ENCODE data around the gene LGALS3BP.
"Not testable (repeated sequence)": the region's sequence is repeated elsewhere in the genome, so short reads cannot be mapped to it uniquely, and the experiment has no call there.

LGALS3BP gene

DNA sequence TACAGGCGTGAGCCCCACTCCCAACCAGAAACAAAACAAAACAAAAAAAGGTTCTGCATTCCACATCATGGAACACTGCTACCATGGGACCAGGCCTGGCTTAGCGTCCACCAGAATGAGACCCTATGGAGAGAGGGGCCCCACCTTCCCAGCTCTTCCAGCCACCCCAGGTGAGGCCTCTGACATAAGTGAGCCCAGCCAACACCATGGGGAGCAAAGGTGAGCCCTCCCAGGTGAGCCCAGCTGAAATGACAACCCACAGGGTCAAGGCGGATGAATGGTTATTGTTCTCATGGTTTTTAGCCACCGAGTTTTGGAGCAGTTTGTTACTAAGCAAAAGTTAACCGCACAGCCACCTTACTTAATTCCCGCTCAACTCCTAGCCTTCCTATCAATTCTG, 16.3 kb downstream of the LGALS3BP start:
- Histone ChIP-seq H2AFZ (ENCODE audit: low read depth, low read length) (no peak overlapping the region), H3K9me3 (ENCODE audit: low read length) (no peaks in the 10 kb centered on the region), H3K4me3 (ENCODE audit: low read length) (no peak overlapping the region), H3K27me3 (ENCODE audit: insufficient read depth, low read length) (no peaks in the 10 kb centered on the region), H3K4me1 (ENCODE audit: insufficient read depth, low read length) (peaks cover 4% of the 10 kb centered on the region), H3K36me3 (ENCODE audit: insufficient read depth, low read length) (no peaks in the 10 kb centered on the region)

DNA sequence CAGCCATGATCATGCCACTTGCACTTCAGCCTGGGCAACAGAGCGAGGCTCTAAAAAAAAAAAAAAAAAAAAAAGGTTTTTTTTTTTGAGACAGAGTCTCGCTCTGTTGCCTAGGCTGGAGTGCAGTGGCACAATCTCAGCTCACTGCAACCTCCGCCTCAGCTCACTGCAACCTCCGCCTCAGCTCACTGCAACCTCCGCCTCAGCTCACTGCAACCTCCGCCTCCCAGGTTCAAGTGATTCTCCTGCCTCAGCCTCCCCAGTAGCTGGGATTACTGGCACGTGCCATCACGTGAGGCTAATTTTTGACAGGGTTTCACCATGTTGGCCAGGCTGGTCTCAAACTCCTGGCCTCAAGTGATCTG, 16.8 kb downstream of the LGALS3BP start:
- H3K36me3 ChIP-seq (ENCODE audit: insufficient read depth, low read length); H3K4me3 ChIP-seq (ENCODE audit: low read length); H3K27me3 ChIP-seq (ENCODE audit: insufficient read depth, low read length); H3K4me1 ChIP-seq (ENCODE audit: insufficient read depth, low read length); H2AFZ ChIP-seq (ENCODE audit: low read depth, low read length); H3K9me3 ChIP-seq (ENCODE audit: low read length): not testable (repeated sequence)

DNA sequence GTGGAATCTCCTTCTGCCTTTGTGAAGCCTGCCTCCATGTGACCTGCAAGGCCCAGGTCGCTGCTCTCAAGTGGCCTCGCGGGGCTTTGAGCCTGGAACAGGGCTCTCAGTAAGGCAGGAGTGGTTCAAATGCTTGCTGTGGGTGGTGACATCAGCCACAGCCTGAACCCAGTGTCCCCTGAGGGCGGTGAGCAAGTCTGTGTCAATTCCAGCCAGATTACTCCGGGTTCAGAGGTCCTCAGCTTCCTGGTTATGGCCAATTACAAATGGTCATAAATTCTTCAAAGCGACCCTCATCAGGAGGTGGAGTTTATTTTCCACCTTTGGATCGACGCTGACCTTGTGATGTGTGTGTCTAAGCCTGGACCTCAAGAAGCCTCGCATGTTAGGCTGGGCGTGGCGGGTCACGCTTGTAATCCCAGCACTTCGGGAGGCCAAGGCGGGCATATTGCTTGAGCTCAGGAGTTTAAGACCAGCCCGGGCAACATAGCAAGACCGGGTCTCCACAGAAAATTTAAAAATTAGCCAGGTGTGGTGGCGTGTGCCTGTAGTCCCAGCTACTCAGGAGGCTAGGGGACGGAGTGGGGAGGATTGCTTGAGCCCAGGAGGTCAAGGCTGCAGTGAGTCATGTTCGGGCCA, 17.3 kb downstream of the LGALS3BP start:
- H2AFZ ChIP-seq (ENCODE audit: low read depth, low read length) = no peak overlapping the region
- H3K27me3 ChIP-seq (ENCODE audit: insufficient read depth, low read length) = no peaks in the 10 kb centered on the region
- peaks cover 5% of the 10 kb centered on the region for H3K4me1 ChIP-seq (ENCODE audit: insufficient read depth, low read length)
- H3K9me3 ChIP-seq (ENCODE audit: low read length) = no peaks in the 10 kb centered on the region
- no peaks in the 10 kb centered on the region for H3K36me3 ChIP-seq (ENCODE audit: insufficient read depth, low read length)
- H3K4me3 ChIP-seq (ENCODE audit: low read length) = no peak overlapping the region

DNA sequence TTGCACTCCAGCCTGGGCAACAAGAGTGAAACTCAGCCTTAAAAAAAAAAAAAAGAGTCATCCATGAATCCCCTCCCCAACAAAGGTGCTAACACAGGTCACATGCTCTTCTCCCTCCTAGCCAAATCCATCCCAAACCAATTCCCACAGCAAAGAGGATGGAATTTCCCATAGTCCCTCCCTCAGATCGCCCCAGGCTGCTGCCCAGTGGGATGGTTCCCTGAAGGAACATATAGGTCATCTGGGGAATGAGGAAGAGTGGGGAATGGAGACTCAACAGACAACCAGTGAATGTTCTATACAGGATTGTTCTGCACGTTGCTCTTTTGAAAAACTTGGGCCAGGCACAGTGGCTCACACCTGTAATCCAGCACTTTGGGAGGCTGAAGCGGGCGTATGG, 18.2 kb downstream of the LGALS3BP start:
- Histone ChIP-seq H3K27me3 (ENCODE audit: insufficient read depth, low read length) (no peaks in the 10 kb centered on the region), H3K9me3 (ENCODE audit: low read length) (no peaks in the 10 kb centered on the region), H3K4me3 (ENCODE audit: low read length) (no peak overlapping the region), H2AFZ (ENCODE audit: low read depth, low read length) (no peak overlapping the region), H3K4me1 (ENCODE audit: insufficient read depth, low read length) (peaks cover 10% of the 10 kb centered on the region), H3K36me3 (ENCODE audit: insufficient read depth, low read length) (no peaks in the 10 kb centered on the region)

DNA sequence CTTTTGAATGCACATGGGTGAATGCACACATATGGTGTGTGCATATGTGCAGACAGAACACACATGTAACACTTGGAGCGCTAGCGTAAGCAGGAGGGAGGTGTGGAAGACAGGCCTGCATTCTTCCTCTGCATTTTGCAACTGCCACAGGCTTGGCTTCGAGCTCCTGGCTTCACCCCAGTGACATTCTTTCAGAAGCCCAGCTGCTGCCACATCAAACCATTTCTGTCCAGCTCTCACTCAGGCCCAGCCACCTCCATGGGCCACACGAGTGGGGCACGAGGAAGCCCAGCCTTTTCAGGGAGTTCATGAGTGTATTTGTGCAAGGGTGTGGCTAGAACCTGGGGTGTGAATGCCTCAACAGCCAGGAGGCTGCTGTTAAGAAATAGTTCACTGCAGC, 18.8 kb downstream of the LGALS3BP start:
- no peak overlapping the region for H3K4me3 ChIP-seq (ENCODE audit: low read length)
- no peaks in the 10 kb centered on the region for H3K9me3 ChIP-seq (ENCODE audit: low read length)
- H2AFZ ChIP-seq (ENCODE audit: low read depth, low read length) = no peak overlapping the region
- H3K36me3 ChIP-seq (ENCODE audit: insufficient read depth, low read length) = no peaks in the 10 kb centered on the region
- H3K4me1 ChIP-seq (ENCODE audit: insufficient read depth, low read length) = peaks cover 10% of the 10 kb centered on the region
- no peaks in the 10 kb centered on the region for H3K27me3 ChIP-seq (ENCODE audit: insufficient read depth, low read length)

DNA sequence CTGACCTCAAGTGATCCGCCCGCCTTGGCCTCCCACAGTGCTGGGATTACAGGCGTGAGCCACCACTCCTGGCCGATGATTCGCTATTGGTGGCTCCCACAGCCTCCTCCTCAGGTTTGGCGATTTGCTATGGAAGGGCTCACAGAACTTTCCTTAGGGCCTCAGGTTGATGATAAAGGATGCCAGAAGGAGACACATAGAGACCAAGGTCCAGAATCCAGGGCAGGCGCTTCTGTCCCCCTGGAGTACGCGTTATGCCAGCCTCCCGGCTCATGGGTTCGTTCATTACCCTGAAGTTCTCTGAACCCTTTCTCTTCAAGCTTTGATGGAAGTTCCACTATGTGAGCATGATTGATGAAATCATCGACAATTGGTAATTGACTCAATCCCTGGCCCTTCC, 19.9 kb downstream of the LGALS3BP start:
- Histone ChIP-seq H3K9me3 (ENCODE audit: low read length) (no peaks in the 10 kb centered on the region), H3K27me3 (ENCODE audit: insufficient read depth, low read length) (no peaks in the 10 kb centered on the region), H3K36me3 (ENCODE audit: insufficient read depth, low read length) (no peaks in the 10 kb centered on the region), H3K4me3 (ENCODE audit: low read length) (no peak overlapping the region), H3K4me1 (ENCODE audit: insufficient read depth, low read length) (peaks cover 14% of the 10 kb centered on the region), H2AFZ (ENCODE audit: low read depth, low read length) (no peak overlapping the region)

DNA sequence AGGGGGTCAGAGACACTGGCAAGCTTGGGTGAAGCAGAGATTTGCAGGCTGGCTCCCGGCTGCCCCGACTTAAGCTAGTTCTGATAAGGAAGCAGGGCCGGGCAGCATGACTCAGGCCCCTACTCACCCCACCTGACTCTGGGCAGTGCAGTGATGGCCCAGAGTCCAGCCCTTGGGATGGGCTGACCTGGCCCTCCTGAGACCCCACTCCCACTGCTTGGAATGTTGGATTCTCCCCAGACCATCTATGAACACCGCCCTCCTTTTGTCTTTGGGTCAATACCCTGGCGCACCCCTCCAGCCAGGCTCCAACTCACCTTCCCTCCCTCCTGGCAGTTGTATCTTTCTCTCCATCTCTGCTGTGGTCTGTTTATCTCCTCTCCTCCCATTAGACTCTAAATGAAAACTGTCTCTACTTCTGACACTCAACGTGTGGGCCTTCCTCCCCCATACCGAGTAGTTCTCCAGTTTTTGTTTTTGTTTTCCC, 21.0 kb downstream of the LGALS3BP start:
- no peak overlapping the region for H2AFZ ChIP-seq (ENCODE audit: low read depth, low read length)
- H3K4me1 ChIP-seq (ENCODE audit: insufficient read depth, low read length) = peaks cover 23% of the 10 kb centered on the region
- no peaks in the 10 kb centered on the region for H3K27me3 ChIP-seq (ENCODE audit: insufficient read depth, low read length)
- H3K9me3 ChIP-seq (ENCODE audit: low read length) = no peaks in the 10 kb centered on the region
- no peaks in the 10 kb centered on the region for H3K36me3 ChIP-seq (ENCODE audit: insufficient read depth, low read length)
- H3K4me3 ChIP-seq (ENCODE audit: low read length) = no peak overlapping the region

DNA sequence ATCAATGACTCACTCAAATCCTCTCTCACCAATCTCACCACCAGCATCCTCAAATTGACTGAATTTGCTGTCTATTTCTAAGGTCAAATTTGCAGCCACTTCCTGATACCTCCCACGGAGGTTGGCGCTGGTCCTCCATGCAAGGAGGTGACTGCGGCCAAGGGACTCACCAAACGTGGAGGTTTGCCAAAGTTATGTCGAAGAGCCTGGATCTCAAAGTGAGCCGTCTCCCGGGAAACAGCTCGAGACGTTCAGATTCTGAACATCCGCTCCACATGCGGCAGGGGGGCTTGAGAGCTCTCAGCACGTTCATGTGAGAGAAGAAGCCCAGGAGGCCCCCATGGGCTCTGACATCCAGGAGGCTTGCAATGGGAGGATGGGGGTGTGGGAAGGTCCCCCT, 22.6 kb downstream of the LGALS3BP start:
- H3K9me3 ChIP-seq (ENCODE audit: low read length) = no peaks in the 10 kb centered on the region
- no peak overlapping the region for H2AFZ ChIP-seq (ENCODE audit: low read depth, low read length)
- H3K4me1 ChIP-seq (ENCODE audit: insufficient read depth, low read length) = peaks cover 35% of the 10 kb centered on the region
- no peak overlapping the region for H3K4me3 ChIP-seq (ENCODE audit: low read length)
- H3K27me3 ChIP-seq (ENCODE audit: insufficient read depth, low read length) = no peaks in the 10 kb centered on the region
- no peaks in the 10 kb centered on the region for H3K36me3 ChIP-seq (ENCODE audit: insufficient read depth, low read length)

DNA sequence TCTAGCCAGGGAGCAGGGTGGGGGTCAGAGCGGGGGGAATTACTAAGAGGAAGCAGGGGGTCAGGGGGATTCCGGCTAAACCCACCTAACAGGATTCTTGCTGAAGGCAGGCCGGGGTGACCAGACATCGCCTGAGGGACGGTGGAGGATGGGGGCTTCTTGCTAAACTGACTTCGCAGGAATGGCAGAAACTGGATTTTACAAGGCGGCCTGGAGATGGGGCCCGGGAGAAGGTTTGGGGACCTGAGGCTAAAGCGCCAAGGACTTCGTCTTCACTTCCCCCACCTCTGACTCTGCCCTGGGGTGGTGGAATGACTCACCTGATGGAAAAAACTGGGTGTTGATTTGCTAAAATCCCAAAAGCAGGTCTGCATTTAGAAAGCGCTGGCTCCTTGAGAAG, 23.5 kb downstream of the LGALS3BP start:
- Histone ChIP-seq H3K4me3 (ENCODE audit: low read length) (no peak overlapping the region), H3K9me3 (ENCODE audit: low read length) (no peaks in the 10 kb centered on the region), H3K27me3 (ENCODE audit: insufficient read depth, low read length) (no peaks in the 10 kb centered on the region), H3K4me1 (ENCODE audit: insufficient read depth, low read length) (peaks cover 41% of the 10 kb centered on the region), H3K36me3 (ENCODE audit: insufficient read depth, low read length) (no peaks in the 10 kb centered on the region), H2AFZ (ENCODE audit: low read depth, low read length) (no peak overlapping the region)

DNA sequence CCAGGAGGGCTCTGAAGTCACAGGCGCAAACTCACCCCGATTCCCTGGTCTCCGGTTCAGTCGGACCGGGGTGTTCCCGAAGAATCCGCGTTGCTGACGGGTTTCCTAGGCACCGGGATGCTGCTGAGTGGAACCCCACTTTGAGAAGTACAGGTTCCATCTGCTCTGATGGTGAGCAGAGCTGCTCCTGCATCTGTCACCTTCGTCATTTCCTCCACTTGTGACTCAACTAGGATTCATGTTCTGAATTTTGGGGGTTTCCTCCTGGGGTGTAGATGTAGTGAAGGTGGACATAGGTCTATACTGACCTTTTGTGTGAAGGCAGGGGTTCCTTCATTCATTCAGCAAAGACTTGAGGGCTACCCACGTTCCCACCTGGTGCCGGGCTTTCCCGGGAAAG, 25.0 kb downstream of the LGALS3BP start:
- Histone ChIP-seq H3K36me3 (ENCODE audit: insufficient read depth, low read length) (no peaks in the 10 kb centered on the region), H3K4me1 (ENCODE audit: insufficient read depth, low read length) (peaks cover 41% of the 10 kb centered on the region), H3K27me3 (ENCODE audit: insufficient read depth, low read length) (no peaks in the 10 kb centered on the region), H3K4me3 (ENCODE audit: low read length) (no peak overlapping the region), H3K9me3 (ENCODE audit: low read length) (peaks cover 5% of the 10 kb centered on the region), H2AFZ (ENCODE audit: low read depth, low read length) (no peak overlapping the region)

DNA sequence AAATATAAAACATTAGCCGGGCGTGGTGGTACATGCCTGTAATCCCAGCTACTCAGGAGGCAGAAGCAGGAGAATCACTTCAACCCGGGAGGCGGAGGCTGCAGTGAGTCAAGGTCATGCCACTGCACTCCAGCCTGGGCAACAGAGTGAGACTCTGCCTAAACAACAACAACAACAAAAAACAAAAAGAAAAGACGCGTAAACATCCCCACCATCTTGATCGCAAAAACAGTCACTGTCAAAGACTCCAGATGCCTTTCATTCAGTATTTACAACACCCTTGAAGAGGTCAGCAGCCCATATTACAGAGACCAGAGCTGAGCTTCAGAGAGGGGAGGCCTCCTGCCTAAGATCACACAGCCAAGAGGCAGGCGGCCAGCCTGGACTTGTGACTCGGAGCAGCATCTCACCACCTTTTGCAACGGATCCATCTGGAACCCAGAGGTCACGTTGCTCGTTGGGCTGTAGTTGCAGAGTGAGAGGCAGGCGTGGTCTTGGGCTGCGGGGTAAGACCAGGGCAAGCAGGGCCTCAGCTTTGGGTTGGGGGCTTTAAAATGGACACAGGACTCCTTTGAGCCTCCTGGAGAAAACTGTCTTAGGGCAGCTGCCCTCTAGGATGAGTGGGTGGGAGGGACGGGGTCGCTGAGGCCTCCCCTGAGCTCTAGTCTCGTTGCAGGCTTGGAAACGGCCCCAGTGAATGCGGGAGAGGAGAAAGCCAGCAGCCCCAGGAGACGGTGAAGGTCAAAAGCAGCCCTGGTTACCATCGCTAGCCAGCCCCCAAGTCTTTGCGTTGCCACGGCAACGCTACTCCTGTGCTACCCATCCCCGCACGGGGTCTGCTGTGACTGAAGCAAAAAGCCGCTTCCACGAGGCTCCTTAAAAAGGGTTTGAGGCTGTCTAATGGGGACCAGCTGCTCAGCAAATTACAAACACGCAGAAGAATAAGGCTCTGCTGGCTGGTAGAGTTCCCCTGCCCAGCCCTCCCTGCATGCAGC, 26.1 kb downstream of the LGALS3BP start:
- Histone ChIP-seq H3K27me3 (ENCODE audit: insufficient read depth, low read length) (no peaks in the 10 kb centered on the region), H3K9me3 (ENCODE audit: low read length) (peaks cover 5% of the 10 kb centered on the region), H2AFZ (ENCODE audit: low read depth, low read length) (no peak overlapping the region), H3K36me3 (ENCODE audit: insufficient read depth, low read length) (no peaks in the 10 kb centered on the region), H3K4me3 (ENCODE audit: low read length) (no peak overlapping the region), H3K4me1 (ENCODE audit: insufficient read depth, low read length) (peaks cover 41% of the 10 kb centered on the region)

DNA sequence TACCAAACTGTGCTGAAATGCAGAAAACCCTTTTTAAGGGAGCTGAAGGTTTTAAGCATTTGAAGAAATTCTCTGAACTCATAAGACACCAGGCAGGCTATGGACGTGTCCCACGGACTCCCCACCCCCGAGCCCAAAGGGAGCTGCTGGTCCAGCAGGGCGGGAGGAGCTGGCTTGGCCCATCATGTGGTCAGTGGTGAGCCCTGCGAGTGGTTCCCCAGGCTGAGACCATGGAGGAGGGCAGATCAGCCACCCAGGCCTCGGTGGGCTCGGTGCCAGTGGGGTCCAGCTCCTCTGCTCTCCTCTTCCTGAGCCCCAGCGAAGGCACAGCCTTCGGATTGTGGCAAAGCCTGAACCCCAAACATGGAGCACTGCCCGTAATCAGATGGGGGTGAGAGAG, 27.0 kb downstream of the LGALS3BP start:
- Histone ChIP-seq H3K9me3 (ENCODE audit: low read length) (peaks cover 5% of the 10 kb centered on the region), H2AFZ (ENCODE audit: low read depth, low read length) (no peak overlapping the region), H3K27me3 (ENCODE audit: insufficient read depth, low read length) (no peaks in the 10 kb centered on the region), H3K36me3 (ENCODE audit: insufficient read depth, low read length) (no peaks in the 10 kb centered on the region), H3K4me3 (ENCODE audit: low read length) (no peak overlapping the region), H3K4me1 (ENCODE audit: insufficient read depth, low read length) (peaks cover 42% of the 10 kb centered on the region)

DNA sequence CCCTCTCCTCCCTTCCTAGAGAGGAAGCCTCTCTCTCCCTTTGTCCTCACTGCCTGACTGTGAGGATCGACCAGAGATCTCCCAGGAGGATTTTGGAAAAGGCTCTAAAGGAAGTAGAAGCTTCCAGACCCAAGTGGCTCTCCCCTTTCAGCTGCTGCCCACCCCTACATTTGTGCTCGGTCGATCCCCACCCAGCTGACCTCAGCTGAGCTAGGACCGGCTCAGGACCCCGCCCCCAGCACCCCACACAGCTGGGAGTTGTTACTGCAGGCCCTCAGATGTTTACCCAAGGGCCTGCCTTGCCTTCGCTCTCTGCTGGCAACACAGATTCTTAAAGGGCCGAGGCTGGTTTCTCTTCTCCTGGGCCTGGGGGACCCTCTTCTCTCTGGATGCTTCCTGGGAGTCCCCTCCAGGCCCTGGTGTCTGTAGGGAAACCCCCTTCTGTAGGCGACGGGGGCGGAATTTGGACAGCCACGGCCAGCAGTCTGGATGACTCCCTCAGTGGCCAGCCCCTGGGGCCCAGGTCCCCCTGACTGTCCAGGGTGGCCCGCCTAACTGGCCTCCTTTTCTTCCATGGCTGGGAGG, 27.7 kb downstream of the LGALS3BP start:
- Histone ChIP-seq H3K9me3 (ENCODE audit: low read length) (peaks cover 5% of the 10 kb centered on the region), H3K36me3 (ENCODE audit: insufficient read depth, low read length) (no peaks in the 10 kb centered on the region), H2AFZ (ENCODE audit: low read depth, low read length) (no peak overlapping the region), H3K4me1 (ENCODE audit: insufficient read depth, low read length) (peaks cover 40% of the 10 kb centered on the region), H3K27me3 (ENCODE audit: insufficient read depth, low read length) (no peaks in the 10 kb centered on the region), H3K4me3 (ENCODE audit: low read length) (no peak overlapping the region)
